Neural progenitor cell (in vitro differentiated cells): Measurements from ENCODE around the gene RAPGEF6. TPM values are rescaled to one million over a fixed set of nuclear protein-coding genes. Genes with fewer than 3 reads are reported as not detected.

Experiments used
- DNase-seq: peaks from one replicate; pipeline ENCODE4 v3.0.0-alpha.2; 2016; ENCODE audit warnings: low spot score
- H2AFZ ChIP-seq: fragments of 200-600 bp; sonication (generic); replicated peaks from 2 replicates; pipeline ENCODE4 v1.6.1; 2016; ENCODE audit warnings: antibody characterized with exemption
- H3F3A ChIP-seq: fragments of 200-600 bp; sonication (generic); 2 replicates; pipeline ENCODE4 v1.6.1; 2016; ENCODE audit warnings: antibody characterized with exemption, low read depth
- H3K27ac ChIP-seq: fragments of 200-600 bp; sonication (generic); 2 replicates; pipeline ENCODE4 v1.5.1; 2016; ENCODE audit warnings: mild to moderate bottlenecking
- H3K27me3 ChIP-seq: fragments of 200-600 bp; sonication (generic); 2 replicates; pipeline ENCODE4 v1.6.1; 2016; ENCODE audit warnings: mild to moderate bottlenecking, moderate library complexity
- H3K36me3 ChIP-seq: fragments of 200-600 bp; sonication (generic); 2 replicates; pipeline ENCODE4 v1.5.1; 2016
- H3K4me1 ChIP-seq: fragments of 200-600 bp; sonication (generic); 2 replicates; pipeline ENCODE4 v1.6.1; 2016; ENCODE audit warnings: mixed run types
- H3K4me2 ChIP-seq: fragments of 200-600 bp; sonication (generic); 2 replicates; pipeline ENCODE4 v1.6.1; 2016
- H3K4me3 ChIP-seq: fragments of 200-600 bp; sonication (generic); 2 replicates; pipeline ENCODE4 v1.5.1; 2016
- H3K79me2 ChIP-seq: fragments of 200-600 bp; sonication (generic); 2 replicates; pipeline ENCODE4 v1.6.1; 2016; ENCODE audit warnings: low read depth
- H3K9ac ChIP-seq: fragments of 200-600 bp; sonication (generic); 2 replicates; pipeline ENCODE4 v1.6.1; 2016
- H3K9me3 ChIP-seq: fragments of 200-600 bp; sonication (generic); 2 replicates; pipeline ENCODE4 v1.5.1; 2016; ENCODE audit warnings: low read depth
- H4K20me1 ChIP-seq: fragments of 200-600 bp; sonication (generic); 2 replicates; pipeline ENCODE4 v1.6.1; 2016; ENCODE audit warnings: low read depth
- H3K27ac Mint-ChIP-seq: 3 replicates; pipeline ENCODE4 v1.8.0; 2021; ENCODE audit warnings: mixed read lengths
- H3K27me3 Mint-ChIP-seq: 2 replicates; pipeline ENCODE4 v1.8.0; 2022; ENCODE audit warnings: low read depth, mild to moderate bottlenecking, inconsistent platforms, moderate library complexity, mixed read lengths; ENCODE audit not compliant: insufficient read depth
- H3K36me3 Mint-ChIP-seq: 3 replicates; pipeline ENCODE4 v1.8.0; 2021; ENCODE audit warnings: mixed read lengths
- H3K4me1 Mint-ChIP-seq: 3 replicates; pipeline ENCODE4 v1.8.0; 2021; ENCODE audit warnings: mixed read lengths
- H3K4me3 Mint-ChIP-seq: 3 replicates; pipeline ENCODE4 v1.8.0; 2021; ENCODE audit warnings: mild to moderate bottlenecking, moderate library complexity, mixed read lengths
- H3K9me3 Mint-ChIP-seq: 3 replicates; pipeline ENCODE4 v1.8.0; 2020; ENCODE audit warnings: mixed read lengths
- CTCF ChIP-seq: fragments of 200-600 bp; sonication (generic); IDR thresholded peaks from 2 replicates; pipeline ENCODE4 v1.5.1; 2017; ENCODE audit warnings: antibody characterized with exemption, mild to moderate bottlenecking
- EZH2 ChIP-seq: fragments of 200-600 bp; sonication (generic); IDR thresholded peaks from 2 replicates; pipeline ENCODE4 v1.6.1; 2017; ENCODE audit warnings: antibody characterized with exemption, mild to moderate bottlenecking, moderate library complexity
- EZH2phosphoT487 ChIP-seq: fragments of 200-600 bp; sonication (generic); IDR thresholded peaks from 2 replicates; pipeline ENCODE4 v1.6.1; 2017; ENCODE audit warnings: antibody characterized with exemption
- total RNA-seq: library from RNA; depleted of rRNA; stranded (reverse); fragments of >200 nt; gene quantifications from 2 replicates; pipeline ENCODE4 v1.2.3, GENCODE V29; 2015; ENCODE audit warnings: low replicate concordance

Gene RAPGEF6
- total RNA-seq, 1 donor from 2014 or later, result 18.1 TPM

DNA sequence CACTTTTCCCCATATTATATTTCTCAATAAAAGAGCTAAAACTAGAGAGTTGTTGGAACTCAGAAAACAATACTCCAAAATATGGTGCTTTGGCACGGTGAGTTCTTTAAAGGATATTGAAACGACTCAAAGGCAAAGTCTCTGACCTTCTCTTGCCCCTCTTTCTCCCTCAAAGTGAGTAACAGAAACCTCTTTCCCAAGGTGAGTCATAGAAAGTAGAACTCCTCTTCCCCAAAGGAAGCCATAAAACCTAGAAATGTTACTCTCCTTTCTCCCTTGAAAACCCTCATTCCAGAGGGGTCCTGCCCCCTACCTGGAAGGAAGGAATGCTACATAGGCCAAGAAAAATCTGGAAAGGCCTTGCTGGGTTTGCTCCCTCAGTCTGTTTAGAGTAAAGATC, 47.5 kb downstream of the RAPGEF6 start:
- no peak for DNase-seq
- H3K9me3 Mint-ChIP-seq, result no peaks in the 10 kb centered on the region
- peaks cover 10% of the 10 kb centered on the region for H3K79me2 ChIP-seq

DNA sequence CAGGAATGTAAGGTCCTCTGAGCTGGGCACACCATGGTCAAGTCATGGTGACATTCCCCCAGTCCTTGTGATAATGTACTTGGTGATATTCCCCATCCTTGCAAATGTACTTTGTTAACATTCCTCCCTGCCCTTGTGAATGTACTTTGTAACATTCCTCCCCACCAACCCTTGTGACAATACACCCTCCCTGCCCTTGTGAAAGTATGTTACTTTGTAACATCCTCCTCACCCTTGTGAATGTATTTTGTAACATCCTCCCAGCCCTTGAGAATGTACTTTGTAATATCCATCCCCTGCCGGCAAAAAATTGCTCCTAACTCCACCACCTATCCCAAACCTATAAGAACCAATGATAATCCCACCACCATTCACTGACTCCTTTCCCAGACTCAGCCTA, 53.3 kb downstream of the RAPGEF6 start:
- Histone ChIP-seq H3K4me2 (no peak overlapping the region), H3K36me3 (no peaks in the 10 kb centered on the region), H3K27me3 (no peaks in the 10 kb centered on the region), H3F3A (no peaks in the 10 kb centered on the region), H3K9me3 (no peaks in the 10 kb centered on the region), H3K27ac (no peak overlapping the region), H3K4me1 (no peaks in the 10 kb centered on the region), H3K9ac (no peak overlapping the region), H3K4me3 (no peak overlapping the region), H4K20me1 (no peaks in the 10 kb centered on the region), H2AFZ (no peak overlapping the region), H3K79me2 (peaks cover 12% of the 10 kb centered on the region)
- DNase-seq, result no peak
- no peak overlapping the region for H3K4me3 Mint-ChIP-seq
- H3K27me3 Mint-ChIP-seq, result peaks cover 2% of the 10 kb centered on the region
- no peak for TF ChIP-seq CTCF
- no peak for TF ChIP-seq EZH2
- TF ChIP-seq EZH2phosphoT487, result no peak
- peaks cover 43% of the 10 kb centered on the region for H3K36me3 Mint-ChIP-seq
- H3K9me3 Mint-ChIP-seq, result peaks cover 32% of the 10 kb centered on the region
- H3K27ac Mint-ChIP-seq, result no peak overlapping the region
- H3K4me1 Mint-ChIP-seq, result no peaks in the 10 kb centered on the region

More for the DNA sequence above, 47.5 kb downstream of the RAPGEF6 start:
- no peaks in the 10 kb centered on the region for H3K4me1 Mint-ChIP-seq
- no peak for TF ChIP-seq EZH2
- TF ChIP-seq EZH2phosphoT487, result no peak
- TF ChIP-seq CTCF, result no peak
- H3K9me3 ChIP-seq, result no peaks in the 10 kb centered on the region
- no peaks in the 10 kb centered on the region for H3K4me1 ChIP-seq
- H3K27ac ChIP-seq, result no peak overlapping the region
- H3F3A ChIP-seq, result no peaks in the 10 kb centered on the region
- H3K4me3 Mint-ChIP-seq, result no peak overlapping the region
- H3K27me3 ChIP-seq, result no peaks in the 10 kb centered on the region
- no peaks in the 10 kb centered on the region for H3K36me3 ChIP-seq
- no peak overlapping the region for H2AFZ ChIP-seq
- no peak overlapping the region for H3K4me3 ChIP-seq
- no peak overlapping the region for H3K4me2 ChIP-seq
- H3K27ac Mint-ChIP-seq, result no peak overlapping the region
- H3K36me3 Mint-ChIP-seq, result peaks cover 10% of the 10 kb centered on the region
- no peak overlapping the region for H3K9ac ChIP-seq
- H3K27me3 Mint-ChIP-seq, result no peaks in the 10 kb centered on the region
- no peaks in the 10 kb centered on the region for H4K20me1 ChIP-seq

GRCh38 chr5:131579917-131580671, 54.9 kb downstream of the RAPGEF6 start:
- TF ChIP-seq CTCF (no peak), EZH2phosphoT487 (no peak), EZH2 (no peak)
- peaks cover 32% of the 10 kb centered on the region for H3K9me3 Mint-ChIP-seq
- Histone ChIP-seq H4K20me1 (no peaks in the 10 kb centered on the region), H3K36me3 (no peaks in the 10 kb centered on the region), H3K79me2 (peaks cover 12% of the 10 kb centered on the region), H3K4me3 (no peak overlapping the region), H3K4me2 (no peak overlapping the region), H3F3A (no peaks in the 10 kb centered on the region), H3K27ac (no peak overlapping the region), H3K9me3 (no peaks in the 10 kb centered on the region), H3K4me1 (no peaks in the 10 kb centered on the region), H3K9ac (no peak overlapping the region), H3K27me3 (no peaks in the 10 kb centered on the region), H2AFZ (no peak overlapping the region)
- H3K4me3 Mint-ChIP-seq, result no peak overlapping the region
- no peak for DNase-seq
- no peak overlapping the region for H3K27ac Mint-ChIP-seq
- H3K4me1 Mint-ChIP-seq, result no peaks in the 10 kb centered on the region
- peaks cover 2% of the 10 kb centered on the region for H3K27me3 Mint-ChIP-seq
- H3K36me3 Mint-ChIP-seq, result peaks cover 40% of the 10 kb centered on the region
